Adrenal gland (tissue), 5 donors: ENCODE results near the gene AQP12B.

Experiments used
- POLR2A ChIP-seq, 2 donors: fragments of 450-650 bp; IDR thresholded peaks; one replicate each; pipeline ENCODE4 v1.6.1; 2017; ENCODE audit warnings: antibody characterized with exemption in 2 of 2, mild to moderate bottlenecking in 2 of 2, moderate library complexity in 1 of 2
- TF ChIP-seq, protein P1 (sequence below), 6 experiments: fragments of 450-650 bp in 4 of 6; fragments of 200-600 bp in 2 of 6; sonication (generic) in 1 of 6; IDR thresholded peaks; 1 replicate in 5 of 6; 2 replicates in 1 of 6; pipeline versions ENCODE4 v1.5.1 to v1.8.0; 2016 to 2021; ENCODE audit warnings: antibody characterized with exemption in 6 of 6, mild to moderate bottlenecking in 2 of 6, moderate library complexity in 1 of 6
- donor health status: DM: no; HTN: no; CAD: no.

GRCh38 chr2:240648155-240648649, 34.5 kb downstream of the AQP12B start:
- TF ChIP-seq, protein P1, sequence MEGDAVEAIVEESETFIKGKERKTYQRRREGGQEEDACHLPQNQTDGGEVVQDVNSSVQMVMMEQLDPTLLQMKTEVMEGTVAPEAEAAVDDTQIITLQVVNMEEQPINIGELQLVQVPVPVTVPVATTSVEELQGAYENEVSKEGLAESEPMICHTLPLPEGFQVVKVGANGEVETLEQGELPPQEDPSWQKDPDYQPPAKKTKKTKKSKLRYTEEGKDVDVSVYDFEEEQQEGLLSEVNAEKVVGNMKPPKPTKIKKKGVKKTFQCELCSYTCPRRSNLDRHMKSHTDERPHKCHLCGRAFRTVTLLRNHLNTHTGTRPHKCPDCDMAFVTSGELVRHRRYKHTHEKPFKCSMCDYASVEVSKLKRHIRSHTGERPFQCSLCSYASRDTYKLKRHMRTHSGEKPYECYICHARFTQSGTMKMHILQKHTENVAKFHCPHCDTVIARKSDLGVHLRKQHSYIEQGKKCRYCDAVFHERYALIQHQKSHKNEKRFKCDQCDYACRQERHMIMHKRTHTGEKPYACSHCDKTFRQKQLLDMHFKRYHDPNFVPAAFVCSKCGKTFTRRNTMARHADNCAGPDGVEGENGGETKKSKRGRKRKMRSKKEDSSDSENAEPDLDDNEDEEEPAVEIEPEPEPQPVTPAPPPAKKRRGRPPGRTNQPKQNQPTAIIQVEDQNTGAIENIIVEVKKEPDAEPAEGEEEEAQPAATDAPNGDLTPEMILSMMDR (IDR thresholded peaks at IDR 0.05) = no peak
- no peak for TF ChIP-seq POLR2A (IDR thresholded peaks at IDR 0.05)
